ENCODE results near the gene KHSRP.
A peak's percentile ranks its signal among the peaks of the same experiment; 100 is the strongest.

The KHSRP gene

GRCh38 chr19:6384381-6384780 is 40.2 kb downstream of the KHSRP start:
- no peak for DNase-seq

- DNase-seq: no peak
Observed at GRCh38 chr19:6383188-6383587, 41.4 kb downstream of the KHSRP start.

DNA sequence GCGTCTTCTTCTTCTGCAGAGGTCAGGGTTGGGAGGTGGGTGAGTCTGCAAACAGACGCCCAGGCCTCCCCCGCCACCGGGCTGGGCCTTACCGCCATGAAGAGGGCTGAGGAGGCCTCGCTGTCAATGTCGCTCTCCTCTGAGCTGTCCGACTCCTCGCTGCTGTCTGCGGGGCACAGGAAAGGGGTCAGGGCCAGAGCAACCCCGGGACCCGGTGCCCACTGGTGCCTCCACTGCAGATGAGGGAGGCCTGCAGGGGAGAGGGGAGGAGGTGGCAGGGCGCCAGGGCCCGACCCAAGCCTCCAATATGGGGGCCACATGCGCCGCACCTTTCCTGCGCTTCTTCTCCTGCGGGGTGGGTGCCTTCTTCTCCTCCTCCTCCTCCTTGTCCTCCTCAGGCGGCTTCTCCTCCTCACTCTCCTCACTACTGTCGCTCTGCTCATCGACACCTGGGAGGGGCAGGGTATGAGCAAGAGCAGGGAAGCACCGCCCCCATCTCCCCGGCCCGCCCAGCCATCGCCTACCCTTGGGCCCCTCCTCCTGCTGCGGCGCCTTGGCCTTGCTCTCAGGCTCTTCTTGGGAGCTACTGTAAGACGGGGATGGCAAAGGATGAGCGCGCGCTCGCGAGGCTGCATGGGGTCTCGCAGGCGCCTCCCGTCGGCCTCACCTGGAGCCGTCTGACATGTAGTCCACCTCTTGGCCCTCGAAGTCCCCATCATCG is 43.4 kb downstream of the KHSRP start:
- DNase-seq: no peak

DNA sequence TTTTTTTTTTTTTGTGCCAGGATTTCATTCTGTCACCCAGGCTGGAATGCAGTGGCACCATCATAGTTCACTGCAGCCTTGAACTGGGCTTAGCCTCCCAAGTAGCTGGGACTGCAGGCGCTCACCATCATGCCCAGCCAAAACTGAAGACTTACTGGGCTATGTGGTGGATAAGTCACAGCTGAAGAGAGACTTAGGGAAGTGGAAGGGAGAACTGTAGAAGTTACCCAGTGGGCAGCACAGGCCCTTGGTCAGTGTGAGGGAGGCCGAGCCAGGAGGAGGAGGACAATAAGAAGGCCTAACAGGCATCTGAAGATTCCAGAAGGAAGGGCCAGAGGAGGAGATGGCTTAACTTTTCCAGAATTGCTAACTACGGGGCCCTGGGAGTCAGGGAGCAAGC is 44.9 kb downstream of the KHSRP start:
- no peak for DNase-seq

- no peak for DNase-seq
Observed at GRCh38 chr19:6378486-6378885, 46.1 kb downstream of the KHSRP start.

- no peak for DNase-seq
Observed at GRCh38 chr19:6378041-6378440, 46.6 kb downstream of the KHSRP start.

DNA sequence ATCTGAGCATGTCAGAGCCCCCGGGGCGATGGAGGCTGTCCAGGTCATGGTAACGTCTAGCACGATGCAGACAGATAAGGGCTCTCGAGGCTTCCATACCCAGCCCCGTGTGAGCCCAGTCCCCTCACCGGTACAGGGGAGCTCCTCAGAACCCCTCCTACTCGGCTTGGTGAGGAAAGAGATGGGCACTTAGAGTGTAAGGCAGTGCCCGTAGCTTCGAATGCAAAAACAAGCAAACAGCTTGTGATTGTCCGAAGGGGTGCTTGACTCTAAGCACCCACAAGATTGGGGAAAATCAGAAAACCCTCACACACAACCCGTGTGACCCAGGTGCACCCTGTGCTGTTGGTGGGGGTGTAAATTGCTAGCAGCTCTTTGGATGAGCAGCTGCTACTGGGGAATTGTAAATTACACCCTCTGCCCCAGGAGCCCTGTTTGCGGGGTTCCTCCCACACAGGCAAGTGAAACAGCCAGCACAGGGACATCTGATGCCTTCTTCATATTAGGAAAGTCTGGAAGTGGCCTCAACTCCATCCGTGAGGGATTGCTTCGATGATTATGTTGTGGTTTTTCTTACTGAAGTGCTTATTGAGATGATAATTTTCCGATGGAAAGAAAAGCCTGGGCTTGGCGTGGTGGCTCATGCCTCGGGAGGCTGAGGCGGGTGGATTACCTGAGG is 48.0 kb downstream of the KHSRP start:
- DNase-seq: no peak

GRCh38 chr19:6375411-6376010 is 49.1 kb downstream of the KHSRP start, which contains the start of gene PSPN:
PSPN (minus strand) TSS chr19:6375933; CDS start chr19:6375849, 84 bp downstream.
- DNase-seq: no peak

DNA sequence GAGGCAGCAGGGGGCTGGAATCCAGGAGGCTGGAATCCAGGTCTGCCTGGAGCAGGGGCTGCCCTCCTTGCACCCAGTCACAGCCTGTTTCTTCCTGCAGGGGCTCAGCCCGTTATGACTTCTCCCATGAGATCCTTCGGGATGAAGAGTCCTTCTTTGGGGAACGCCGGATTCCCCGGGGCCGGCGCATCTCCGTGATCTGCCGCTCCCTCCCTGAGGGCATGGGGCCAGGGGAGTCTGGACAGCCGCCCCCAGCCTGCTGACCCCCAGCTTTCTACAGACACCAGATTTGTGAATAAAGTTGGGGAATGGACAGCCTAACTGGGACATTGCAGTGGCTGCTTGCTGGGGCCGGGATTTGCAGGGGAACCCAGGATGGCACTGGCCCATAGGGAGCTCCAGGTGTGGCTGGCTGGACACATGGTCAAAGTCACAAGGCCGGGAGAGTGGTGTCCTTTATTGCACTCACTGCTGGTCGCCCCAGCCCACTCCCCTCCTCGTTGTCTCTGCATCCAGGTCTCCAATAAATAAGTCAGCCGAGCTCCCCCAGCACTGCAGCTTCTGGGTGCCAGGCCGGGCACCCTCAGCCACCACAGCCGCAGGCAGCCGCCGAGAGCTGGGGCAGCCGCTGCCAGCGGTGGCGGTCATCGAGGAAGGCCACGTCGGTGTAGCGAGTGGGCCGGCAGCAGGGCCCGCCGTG is 49.8 kb downstream of the KHSRP start:
- DNase-seq: no peak

- DNase-seq: no peak
Observed at GRCh38 chr19:6374161-6374709, 50.4 kb downstream of the KHSRP start.

- no peak for DNase-seq
Observed at GRCh38 chr19:6373813-6374108, 50.9 kb downstream of the KHSRP start.

- DNase-seq: peak; percentile 95
Observed at GRCh38 chr19:6373096-6373812, 51.4 kb downstream of the KHSRP start.

- peak; percentile 98 for DNase-seq
Observed at GRCh38 chr19:6372594-6373095, 52.0 kb downstream of the KHSRP start, which contains the start of gene ALKBH7. ALKBH7 (plus strand) TSS chr19:6372794; CDS start chr19:6372821, 27 bp downstream.

- no peak for DNase-seq
Observed at GRCh38 chr19:6364353-6364752, 60.3 kb downstream of the KHSRP start.
